Measurements from ENCODE around the gene ANKRD9. TPM values are rescaled to one million over a fixed set of nuclear protein-coding genes. Genes with fewer than 3 reads are reported as not detected.

ANKRD9 gene
- total and polyA plus RNA-seq, 2 donors (not counting 3 experiments of a cell fraction or from before 2014, with no cell fraction given), result 21.0 to 24.6 TPM

GRCh38 chr14:102452302-102452701, 57.3 kb downstream of the ANKRD9 start:
- H2AFZ ChIP-seq (ENCODE audit: low read depth, low read length), result no peak overlapping the region
- BruUV-seq (replicated peaks), result no TSS peak
- H3K27ac ChIP-seq (ENCODE audit: insufficient read depth, low read depth, low read length), result no peak overlapping the region
- H3K4me2 ChIP-seq (ENCODE audit: insufficient read depth, low read length), result no peak overlapping the region
- no peak for DNase-seq (ENCODE audit: low read depth, low spot score)
- H3K9ac ChIP-seq (replicated peaks; ENCODE audit: extremely low read depth, insufficient read depth, low read length), result no peak overlapping the region
- no peaks in the 10 kb centered on the region for H3K4me1 ChIP-seq (ENCODE audit: control insufficient read depth, extremely low read depth, insufficient read depth, low read length)
- peaks cover 0 to 37% of the 10 kb centered on the region in 2 experiments for H3K36me3 ChIP-seq (ENCODE audit: control insufficient read depth in 2 of 2, extremely low read depth in 1 of 2, insufficient read depth in 2 of 2, low read length in 2 of 2)
- CTCF ChIA-PET, result interaction anchor here (1.0 to 1.5 kb wide), 5 partner anchors 11 to 242 kb away, joined by 3 to 11 read pairs (median 4); no protein-coding TSS in a partner anchor
- no peaks in the 10 kb centered on the region for H3K9me3 ChIP-seq (replicated peaks; ENCODE audit: control insufficient read depth, insufficient read depth, low read length)
- H3K79me2 ChIP-seq (ENCODE audit: control insufficient read depth, insufficient read depth, low read length), result no peaks in the 10 kb centered on the region
- no peaks in the 10 kb centered on the region for H3K27me3 ChIP-seq (ENCODE audit: control insufficient read depth in 2 of 2, insufficient read depth in 2 of 2, low read length in 2 of 2)
- no peaks in the 10 kb centered on the region for H4K20me1 ChIP-seq (replicated peaks; ENCODE audit: control insufficient read depth, extremely low read depth, insufficient read depth, low read length)
- POLR2A ChIA-PET, result no interaction called here
- FAIRE-seq, result no peak
- no peak for TF ChIP-seq FOS (IDR thresholded peaks at IDR 0.05; ENCODE audit: borderline replicate concordance, insufficient read depth, low read length)
- no peak for TF ChIP-seq CTCF (IDR thresholded peaks at IDR 0.05; ENCODE audit: extremely low read depth in 1 of 2, insufficient read depth in 1 of 2, low read depth in 1 of 2, low read length in 2 of 2)
- TF ChIP-seq EZH2 (IDR thresholded peaks at IDR 0.05; ENCODE audit: borderline replicate concordance, low read depth, low read length, severe bottlenecking), result no peak
- no peak for TF ChIP-seq GATA2 (IDR thresholded peaks at IDR 0.05; ENCODE audit: insufficient read depth, insufficient read length, low read depth, low read length)
- TF ChIP-seq POLR2AphosphoS5 (IDR thresholded peaks at IDR 0.05; ENCODE audit: insufficient read depth, low read depth, low read length), result no peak
- no peak for TF ChIP-seq JUN (IDR thresholded peaks at IDR 0.05; ENCODE audit: borderline replicate concordance, insufficient read depth, insufficient read length, low read depth)
- TF ChIP-seq, protein P1, sequence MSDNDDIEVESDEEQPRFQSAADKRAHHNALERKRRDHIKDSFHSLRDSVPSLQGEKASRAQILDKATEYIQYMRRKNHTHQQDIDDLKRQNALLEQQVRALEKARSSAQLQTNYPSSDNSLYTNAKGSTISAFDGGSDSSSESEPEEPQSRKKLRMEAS (IDR thresholded peaks at IDR 0.05; ENCODE audit: insufficient read depth, insufficient read length), result no peak
- TF ChIP-seq POLR2A (IDR thresholded peaks at IDR 0.05; ENCODE audit: low read depth, low read length), result no peak
- no peak for TF ChIP-seq MYC (IDR thresholded peaks at IDR 0.05; ENCODE audit: low read depth, low read length)
- H3K4me3 ChIP-seq (replicated peaks in 1 of 3; ENCODE audit: insufficient read depth in 1 of 3, low read depth in 1 of 3, low read length in 3 of 3), result no peak overlapping the region
- dilution Hi-C loops (cut with MboI; ENCODE audit: extremely low pct_ligation_motif_present, low sequenced_read_pairs), result no loop called here
- no peaks in the 10 kb centered on the region for H3K9me1 ChIP-seq (replicated peaks; ENCODE audit: control insufficient read depth, extremely low read depth, insufficient read depth, low read length)
- intact Hi-C loops (cut with micrococcal nuclease), result no loop called here

Small RNA genes lying within 50 kb of the gene (microRNA-seq; reads per million reads assigned to microRNA genes)
- gene MIR4309 (ENCODE audit: borderline number of aligned reads, borderline replicate concordance), result not detected

Small RNA genes lying within 50 kb of the gene (small RNA-seq; reads per million reads assigned to genes)
- gene MIR4309 (ENCODE audit: insufficient read depth, insufficient read length, low read depth, low replicate concordance), result not detected

Other genes starting within 250 kb of the ANKRD9 start
- 6.1 and 6.4 TPM in 2 replicates for gene MOK, start 204.6 kb downstream of the ANKRD9 start, total RNA-seq
- gene MOK, start 204.6 kb downstream of the ANKRD9 start, polyA plus RNA-seq, result 7.2 and 8.6 TPM in 2 replicates
- gene ZNF839, start 190.0 kb downstream of the ANKRD9 start, total RNA-seq, result 12.5 TPM in 2 replicates
- 8.5 and 9.8 TPM in 2 replicates for gene ZNF839, start 190.0 kb downstream of the ANKRD9 start, polyA plus RNA-seq
- gene CINP, start 146.9 kb downstream of the ANKRD9 start, total RNA-seq, result 42.1 and 44.0 TPM in 2 replicates
- gene CINP, start 146.9 kb downstream of the ANKRD9 start, polyA plus RNA-seq, result 73.3 and 79.1 TPM in 2 replicates
- 21.5 TPM in 2 replicates for gene TECPR2, start 146.8 kb downstream of the ANKRD9 start, total RNA-seq
- 8.9 and 9.4 TPM in 2 replicates for gene TECPR2, start 146.8 kb downstream of the ANKRD9 start, polyA plus RNA-seq
- 31.8 and 32.2 TPM in 2 replicates for gene RCOR1, start 82.9 kb upstream of the ANKRD9 start, total RNA-seq
- gene RCOR1, start 82.9 kb upstream of the ANKRD9 start, polyA plus RNA-seq, result 12.9 and 15.6 TPM in 2 replicates